Fibroblast of lung (primary cell): Measurements from ENCODE around the gene CENPU. TPM values are rescaled to one million over a fixed set of nuclear protein-coding genes. Genes with fewer than 3 reads are reported as not detected.
"Not testable (repeated sequence)": the region's sequence is repeated elsewhere in the genome, so short reads cannot be mapped to it uniquely, and the experiment has no call there.

ENCODE experiments used
- DNase-seq, 2 donors: peaks; one replicate each; pipeline versions ENCODE4 v3.0.0 to v3.0.0-alpha.2; 2010; ENCODE audit warnings: low read depth in 2 of 2
- H2AFZ ChIP-seq: 2 replicates; pipeline ENCODE4 v1.5.1; 2012; ENCODE audit warnings: low read length, control low read depth, inconsistent platforms
- H3K27ac ChIP-seq: 2 replicates; pipeline ENCODE4 v1.5.1; 2011; ENCODE audit warnings: low read length, control low read depth; ENCODE audit not compliant: insufficient read depth
- H3K27me3 ChIP-seq: 2 replicates; pipeline ENCODE4 v1.5.1; 2011; ENCODE audit warnings: mild to moderate bottlenecking, low read length; ENCODE audit not compliant: control insufficient read depth, insufficient read depth
- H3K36me3 ChIP-seq: 2 replicates; pipeline ENCODE4 v1.5.1; 2011; ENCODE audit warnings: low read length; ENCODE audit not compliant: control insufficient read depth, insufficient read depth
- H3K4me1 ChIP-seq: 2 replicates; pipeline ENCODE4 v1.5.1; 2011; ENCODE audit warnings: low read length; ENCODE audit not compliant: control insufficient read depth, insufficient read depth; ENCODE audit errors: extremely low read depth
- H3K4me2 ChIP-seq: 2 replicates; pipeline ENCODE4 v1.5.1; 2011; ENCODE audit warnings: low read length, control low read depth; ENCODE audit not compliant: insufficient read depth; ENCODE audit errors: extremely low read depth
- H3K4me3 ChIP-seq, 4 experiments: fragments of 200-600 bp in 1 of 4; sonication (generic) in 1 of 4; replicated peaks in 1 of 4; 2 replicates each; pipeline ENCODE4 v1.5.1; 2011 to 2016; ENCODE audit warnings: low read length in 4 of 4, low read depth in 3 of 4, mild to moderate bottlenecking in 3 of 4, control low read depth in 2 of 4, inconsistent platforms in 1 of 4, mixed read lengths in 1 of 4; ENCODE audit not compliant: insufficient read depth in 1 of 4; ENCODE audit errors: control extremely low read depth in 1 of 4
- H3K79me2 ChIP-seq: 2 replicates; pipeline ENCODE4 v1.5.1; 2012; ENCODE audit warnings: mild to moderate bottlenecking, low read length, inconsistent platforms; ENCODE audit not compliant: control insufficient read depth, insufficient read depth
- H3K9ac ChIP-seq: 2 replicates; pipeline ENCODE4 v1.5.1; 2011; ENCODE audit warnings: mild to moderate bottlenecking, low read length, control low read depth; ENCODE audit not compliant: insufficient read depth
- H3K9me3 ChIP-seq: 2 replicates; pipeline ENCODE4 v1.5.1; 2012; ENCODE audit warnings: low read depth, low read length; ENCODE audit not compliant: control insufficient read depth, insufficient read depth
- H4K20me1 ChIP-seq: 2 replicates; pipeline ENCODE4 v1.5.1; 2011; ENCODE audit warnings: low read length; ENCODE audit not compliant: control insufficient read depth, insufficient read depth; ENCODE audit errors: extremely low read depth
- CTCF ChIP-seq, 2 donors: IDR thresholded peaks in 1 of 2; conservative IDR thresholded peaks in 1 of 2; 1 replicate in 1 of 2; 2 replicates in 1 of 2; pipeline ENCODE4 v1.5.1; 2011 to 2012; ENCODE audit warnings: low read length in 2 of 2, control low read depth in 1 of 2, inconsistent platforms in 1 of 2, low read depth in 1 of 2, mild to moderate bottlenecking in 1 of 2
- EZH2 ChIP-seq: IDR thresholded peaks from 2 replicates; pipeline ENCODE4 v1.5.1; 2012; ENCODE audit warnings: low read length, control low read depth, mild to moderate bottlenecking; ENCODE audit errors: missing control alignments
- polyA plus RNA-seq, 2 donors: library from polyadenylated mRNA; depleted of rRNA in 1 of 2; stranded (reverse) in 1 of 2; unstranded in 1 of 2; fragments of >200 nt; gene quantifications; 2 replicates each; pipeline ENCODE4 v1.2.1, GENCODE V29; 2011 to 2012; ENCODE audit warnings: missing spikeins in 1 of 2
- total RNA-seq: library from RNA; depleted of rRNA; stranded (reverse); fragments of >200 nt; gene quantifications from 2 replicates; pipeline ENCODE4 v1.2.1, GENCODE V29; 2014

CENPU gene
- total and polyA plus RNA-seq, 2 donors (not counting 1 experiment from before 2014, with no cell fraction given): 6.4 to 15.5 TPM

GRCh38 chr4:184660978-184661377, 72.9 kb downstream of the CENPU start:
- no peak overlapping the region for H3K9ac ChIP-seq
- H3K36me3 ChIP-seq: no peaks in the 10 kb centered on the region
- H3K4me3 ChIP-seq: no peak overlapping the region
- no peaks in the 10 kb centered on the region for H3K9me3 ChIP-seq
- no peak overlapping the region for H3K4me2 ChIP-seq
- no peaks in the 10 kb centered on the region for H4K20me1 ChIP-seq
- no peak overlapping the region for H2AFZ ChIP-seq
- H3K27me3 ChIP-seq: no peaks in the 10 kb centered on the region
- TF ChIP-seq CTCF (conservative IDR thresholded peaks at IDR 0.05 in 1 of 2, IDR thresholded peaks at IDR 0.05 in 1 of 2; ENCODE audit: low read depth in 1 of 2, low read length in 2 of 2) (no peak), EZH2 (no peak)
- H3K27ac ChIP-seq: no peak overlapping the region
- no peak for DNase-seq
- H3K4me1 ChIP-seq: no peaks in the 10 kb centered on the region
- no peaks in the 10 kb centered on the region for H3K79me2 ChIP-seq

GRCh38 chr4:184657820-184658219, 76.1 kb downstream of the CENPU start:
- H3K27ac ChIP-seq, H3K4me2 ChIP-seq, H3K79me2 ChIP-seq, H3K36me3 ChIP-seq, H4K20me1 ChIP-seq, H3K9me3 ChIP-seq, H3K4me1 ChIP-seq, H3K9ac ChIP-seq, DNase-seq, H3K27me3 ChIP-seq, H2AFZ ChIP-seq, H3K4me3 ChIP-seq: not testable (repeated sequence)

- H3K27me3 ChIP-seq: no peaks in the 10 kb centered on the region
- H3K4me2 ChIP-seq: no peak overlapping the region
- DNase-seq: no peak
- H3K4me1 ChIP-seq: no peaks in the 10 kb centered on the region
- no peak overlapping the region for H3K27ac ChIP-seq
- no peaks in the 10 kb centered on the region for H3K36me3 ChIP-seq
- no peak overlapping the region for H3K9ac ChIP-seq
- TF ChIP-seq EZH2: no peak
- TF ChIP-seq CTCF (conservative IDR thresholded peaks at IDR 0.05 in 1 of 2, IDR thresholded peaks at IDR 0.05 in 1 of 2; ENCODE audit: low read depth in 1 of 2, low read length in 2 of 2): no peak
- no peak overlapping the region for H3K4me3 ChIP-seq
- H2AFZ ChIP-seq: no peak overlapping the region
- no peaks in the 10 kb centered on the region for H4K20me1 ChIP-seq
- no peaks in the 10 kb centered on the region for H3K9me3 ChIP-seq
- no peaks in the 10 kb centered on the region for H3K79me2 ChIP-seq
Observed at GRCh38 chr4:184657144-184657543, 76.8 kb downstream of the CENPU start.
